GM20431 (cell line): ENCODE measurements around the gene ATP11A.

Experiments
- in situ Hi-C: fragments of 300-500 bp; cut with MseI, MboI; formaldehyde crosslinking; loops from one replicate; pipeline ENCODE4 v1.15.0; 2020; ENCODE audit warnings: low sequenced_read_pairs; ENCODE audit not compliant: unreplicated experiment

Gene ATP11A

DNA sequence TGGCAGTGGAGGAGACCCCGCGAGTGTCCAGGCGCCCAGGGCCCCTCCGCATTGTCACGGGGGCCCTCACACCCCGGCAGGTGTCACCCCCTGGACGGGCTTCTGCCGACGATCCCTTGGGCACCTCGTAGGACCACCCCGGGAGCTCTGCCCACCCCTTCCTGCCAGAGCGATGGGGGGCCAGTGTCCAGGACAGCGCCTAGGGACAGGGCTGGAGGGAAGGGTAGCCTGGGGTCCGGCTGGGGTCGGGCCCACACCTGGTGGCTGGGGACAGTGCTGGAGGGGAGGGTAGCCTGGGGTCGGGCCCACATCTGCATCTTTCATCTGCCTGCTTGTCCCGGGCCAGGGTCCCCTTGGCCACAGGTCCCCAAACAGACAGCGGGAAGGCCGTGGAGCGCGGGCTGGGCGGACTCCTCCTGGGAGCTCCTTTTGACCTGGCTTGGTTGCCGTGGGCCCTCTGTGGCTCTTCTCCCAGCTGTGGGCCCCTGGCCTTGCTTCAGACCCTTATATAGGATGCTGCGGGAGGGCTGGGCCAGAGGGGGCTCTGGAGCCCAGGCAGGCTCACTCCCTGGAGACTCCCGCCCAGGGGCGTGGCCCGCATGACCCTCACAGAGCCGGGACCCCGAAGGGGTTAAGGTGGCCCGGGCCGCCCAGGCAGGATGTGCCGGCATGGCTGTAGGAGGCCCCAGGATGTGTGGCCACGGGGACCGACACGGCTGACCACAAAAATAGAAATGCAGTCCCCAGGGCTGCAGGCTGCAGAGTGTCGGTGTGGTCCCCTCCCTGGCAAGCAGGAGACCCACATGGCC lies 205.0 kb downstream of the ATP11A start:
- in situ Hi-C loops, result no loop called here

DNA sequence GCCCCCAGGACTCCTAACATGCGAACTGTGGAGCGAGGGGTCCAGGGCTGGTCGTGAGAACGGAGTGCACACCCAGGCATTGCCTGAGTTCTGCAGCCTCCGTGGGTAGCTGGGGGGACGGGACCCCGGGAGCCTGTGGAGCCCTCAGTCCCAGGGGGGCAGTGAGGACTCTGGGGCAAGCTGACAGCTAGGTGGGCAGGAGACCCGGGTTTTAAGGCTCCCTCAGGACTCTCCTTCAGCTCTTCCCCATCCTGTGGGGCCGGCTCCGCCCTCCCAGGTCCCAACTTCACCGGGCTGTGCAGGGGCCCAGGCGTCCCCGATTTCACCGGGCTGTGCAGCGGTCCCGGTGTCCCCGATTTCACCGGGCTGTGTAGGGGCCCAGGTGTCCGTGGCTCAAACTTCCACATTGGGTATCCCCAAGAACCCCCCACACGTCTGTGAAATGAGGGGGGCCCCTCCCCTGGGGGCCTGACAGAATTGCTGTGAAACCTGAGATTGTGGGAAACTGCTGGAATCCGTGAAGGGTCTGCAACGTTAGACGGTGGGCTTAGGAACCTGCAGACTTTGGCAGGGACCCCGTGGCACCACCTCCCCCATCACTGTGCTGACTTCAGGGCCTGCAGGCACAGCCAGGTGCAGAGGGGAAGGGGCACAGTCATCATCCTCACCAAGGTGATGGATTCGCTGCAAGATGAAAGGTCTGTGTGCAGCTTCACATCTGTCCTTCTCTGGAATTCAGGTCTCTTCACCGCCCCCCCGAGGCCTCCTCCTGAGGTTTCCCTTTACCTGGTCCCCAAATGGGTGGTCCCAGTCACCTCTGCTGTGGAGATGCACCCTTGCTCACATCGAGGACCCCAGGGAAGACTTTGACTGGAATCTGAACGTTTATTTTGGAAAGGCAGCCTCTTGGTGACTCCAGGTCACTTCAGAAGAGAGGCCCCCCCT lies 206.0 kb downstream of the ATP11A start:
- in situ Hi-C loops, result no loop called here

- in situ Hi-C loops, result no loop called here
Measured at GRCh38 chr13:112896736-112897602, 207.1 kb downstream of the ATP11A start.

DNA sequence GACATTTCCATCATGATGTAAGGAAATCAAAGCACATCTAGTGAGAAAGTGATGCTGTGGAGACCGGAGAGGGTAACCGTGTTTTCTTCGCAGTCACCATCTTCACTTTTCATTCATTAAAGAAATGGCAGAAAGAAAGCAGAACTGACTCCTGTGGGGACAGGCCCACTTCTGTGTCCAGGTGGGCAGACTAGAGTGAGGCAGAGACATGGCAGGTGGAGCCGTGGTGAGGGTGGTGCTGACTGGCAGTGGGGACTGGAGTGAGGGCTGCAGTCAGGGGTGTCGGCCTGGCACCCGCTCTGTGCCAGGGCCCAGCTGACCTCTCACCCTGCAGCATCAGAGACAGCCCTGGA lies 207.7 kb downstream of the ATP11A start:
- in situ Hi-C loops, result no loop called here

DNA sequence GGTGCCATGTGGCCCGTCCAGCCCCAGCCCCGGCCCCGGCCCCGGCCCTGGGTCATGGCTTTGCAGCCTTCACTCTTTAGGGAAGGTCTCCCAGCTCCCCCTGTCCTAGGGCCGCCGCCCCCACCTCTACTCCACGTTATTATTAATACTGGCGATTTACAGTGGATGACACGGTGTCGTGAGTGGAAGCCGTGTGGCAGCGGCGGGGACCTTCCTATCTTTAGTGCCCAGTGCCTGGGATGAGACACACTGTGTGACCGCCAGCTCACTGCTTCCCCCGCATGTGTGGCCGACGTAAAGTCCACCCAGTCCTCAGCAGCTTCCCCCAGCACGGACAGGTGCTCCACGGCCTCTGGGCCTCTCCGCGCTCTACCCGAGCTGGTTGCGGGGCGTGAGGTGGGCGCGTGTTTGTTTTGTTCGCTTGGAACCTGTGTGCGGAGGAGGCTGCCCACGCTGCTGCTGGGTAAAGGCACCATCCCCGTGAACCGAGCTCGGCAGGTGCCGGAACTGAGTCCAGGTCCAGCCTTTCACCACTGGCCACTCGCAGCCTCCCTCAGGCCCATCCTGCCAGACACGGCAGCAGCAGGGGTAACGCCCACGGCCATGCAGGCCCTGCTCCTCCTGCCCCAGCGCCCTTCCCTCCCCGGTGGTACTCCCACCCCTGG lies 208.2 kb downstream of the ATP11A start:
- in situ Hi-C loops, result no loop called here

GRCh38 chr13:112898621-112899280 lies 208.9 kb downstream of the ATP11A start:
- in situ Hi-C loops, result no loop called here

GRCh38 chr13:112899281-112900225 lies 209.7 kb downstream of the ATP11A start:
- in situ Hi-C loops, result no loop called here

GRCh38 chr13:112900226-112900600 lies 210.4 kb downstream of the ATP11A start:
- in situ Hi-C loops, result no loop called here

GRCh38 chr13:112900691-112901091 lies 210.9 kb downstream of the ATP11A start:
- in situ Hi-C loops, result no loop called here

DNA sequence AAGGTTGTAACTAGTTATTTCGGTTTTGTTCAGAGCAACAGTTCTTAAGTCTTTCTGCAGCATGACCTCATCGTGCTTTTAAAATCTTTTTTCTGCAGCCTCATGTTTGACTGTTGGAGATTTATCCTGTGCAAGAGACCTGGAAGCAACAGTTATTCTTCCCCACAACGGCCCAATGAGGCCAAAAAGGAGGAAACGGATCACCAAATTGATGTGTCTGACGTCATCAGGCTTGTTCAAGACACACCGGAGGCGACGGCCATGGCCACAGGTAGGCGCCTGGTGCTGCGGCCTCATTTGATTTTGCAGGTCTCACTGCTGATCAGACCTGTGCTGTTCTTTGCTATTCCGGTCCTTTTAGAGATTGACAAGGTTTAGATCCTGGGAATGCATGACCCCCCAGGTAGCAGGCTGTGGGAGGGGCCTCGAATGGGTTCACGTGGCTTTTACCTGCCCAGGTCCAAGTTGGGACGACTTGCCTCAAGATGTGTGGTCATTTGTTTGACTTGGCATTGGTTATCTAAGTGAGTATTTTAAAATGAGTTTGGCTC lies 212.3 kb downstream of the ATP11A start:
- in situ Hi-C loops, result no loop called here

GRCh38 chr13:112902669-112903068 lies 212.8 kb downstream of the ATP11A start:
- in situ Hi-C loops, result no loop called here

GRCh38 chr13:112903071-112903577 lies 213.3 kb downstream of the ATP11A start:
- in situ Hi-C loops, result no loop called here

GRCh38 chr13:112903606-112904195 lies 213.9 kb downstream of the ATP11A start:
- in situ Hi-C loops, result no loop called here

GRCh38 chr13:112904436-112904960 lies 214.7 kb downstream of the ATP11A start:
- in situ Hi-C loops, result no loop called here

DNA sequence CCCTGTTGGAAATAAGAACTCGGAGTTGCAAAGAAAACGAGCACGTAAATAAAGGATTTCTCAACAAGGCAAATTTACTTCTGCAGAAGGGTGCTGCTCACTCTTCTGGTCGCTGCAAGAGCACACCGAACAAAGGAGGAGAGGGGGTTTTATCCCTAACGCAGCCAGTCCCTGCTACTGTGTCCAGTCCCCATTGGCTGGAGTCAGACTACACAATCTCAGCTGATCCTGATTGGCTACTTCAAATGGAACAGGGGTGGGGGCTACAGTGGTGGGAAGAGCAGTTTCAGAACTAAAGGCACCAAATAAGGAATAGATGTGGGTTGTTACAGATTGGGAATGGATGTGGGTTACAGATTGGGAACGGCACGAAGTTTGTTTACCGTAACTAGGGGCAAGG lies 215.2 kb downstream of the ATP11A start:
- in situ Hi-C loops, result no loop called here

- in situ Hi-C loops, result no loop called here
Measured at GRCh38 chr13:112905619-112905989, 215.8 kb downstream of the ATP11A start.

DNA sequence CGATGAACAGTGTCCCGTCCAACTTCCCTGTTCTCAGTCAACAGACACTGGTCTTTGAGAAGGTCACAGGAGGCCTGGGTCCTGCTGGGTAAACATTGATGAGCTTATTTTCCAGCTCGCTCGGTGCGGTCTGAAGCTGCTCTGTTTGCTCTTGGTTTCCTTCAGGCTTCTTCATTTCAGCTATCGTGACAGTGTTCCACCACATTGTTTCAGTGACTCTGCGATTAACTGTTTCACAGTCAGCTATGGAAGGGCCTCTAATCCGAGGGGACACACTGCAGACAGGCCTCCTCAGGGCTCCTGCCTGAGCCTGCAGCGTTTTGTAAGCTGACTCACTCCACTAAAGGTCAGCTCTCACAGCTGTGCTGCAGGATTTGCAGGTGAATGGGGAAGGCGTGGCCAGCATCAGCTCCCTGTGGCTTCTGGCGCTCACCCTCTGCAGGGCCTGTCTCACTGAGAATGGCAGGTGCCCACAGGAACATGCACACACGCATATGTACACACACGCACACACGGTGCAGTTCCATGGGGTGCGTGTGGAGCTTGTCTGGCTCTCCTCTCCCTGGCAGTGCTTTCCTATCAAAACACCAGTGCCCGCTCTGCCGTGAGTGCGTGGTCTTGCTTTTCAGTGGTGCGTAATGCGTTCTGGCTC lies 216.3 kb downstream of the ATP11A start:
- in situ Hi-C loops, result no loop called here
